ENCODE data around the gene MRPL51. TPM values are rescaled to one million over a fixed set of nuclear protein-coding genes. Genes with fewer than 3 reads are reported as not detected.

Gene MRPL51
- total and polyA plus RNA-seq, 10 of the 15 experiments (the other 5 are each of a cell fraction or from before 2014, with no cell fraction given) = 137 to 1,202 (median 267) TPM

- ChIA-PET POLR2A (interaction anchor here (1.0 to 17.5 kb wide), 11 partner anchors 9 to 125 kb away, joined by 3 to 384 read pairs (median 14); partner anchors contain the start of genes CD27, NOP2 and VAMP1), CTCF (interaction anchor here (0.6 to 5.3 kb wide), 13 partner anchors 9 to 257 kb away, joined by 3 to 48 read pairs (median 5); partner anchors contain the start of gene CD27), RAD21 (ENCODE audit: unreplicated experiment) (interaction anchor here (0.8 to 17.1 kb wide), 11 partner anchors 9 to 126 kb away, joined by 3 to 319 read pairs (median 5); partner anchors contain the start of genes CD27 and VAMP1), SMC1A (ENCODE audit: uncharacterized antibody, unreplicated experiment) (interaction anchor here (0.5 to 6.7 kb wide), 11 partner anchors 9 to 87 kb away, joined by 3 to 90 read pairs (median 5); partner anchors contain the start of genes MRPL51 and VAMP1)
- H4K20me1 ChIP-seq (ENCODE audit: control insufficient read depth, insufficient read depth) = no peaks in the 10 kb centered on the region
- peaks cover 34% of the 10 kb centered on the region for H3K4me1 ChIP-seq (ENCODE audit: control insufficient read depth, insufficient read depth, low read length)
- ATAC-seq = peak; percentile 10
- FAIRE-seq = peak; percentile 73
- H3K36me3 ChIP-seq (ENCODE audit: control insufficient read depth in 2 of 2, insufficient read depth in 2 of 2, low read length in 1 of 2) = peaks cover 5 to 8% of the 10 kb centered on the region in 2 experiments
- DNase-seq (ENCODE audit: low read depth, low spot score) = no peak
- intact Hi-C loops (cut with micrococcal nuclease; ENCODE audit: unreplicated experiment) (no loop called here), in situ Hi-C loops (cut with MboI) (no loop called here)
- peak overlapping the region; percentile 83 for H3K4me3 ChIP-seq
- peak overlapping the region; percentile 99 for H3K4me2 ChIP-seq (ENCODE audit: control insufficient read depth, insufficient read depth)
- peak overlapping the region; percentile 92 for H3K9ac ChIP-seq (ENCODE audit: control insufficient read depth, insufficient read depth, low read length)
- no peaks in the 10 kb centered on the region for H3K9me3 ChIP-seq (replicated peaks; ENCODE audit: control insufficient read depth, insufficient read depth, low read length)
- no peak overlapping the region for H2AFZ ChIP-seq (ENCODE audit: control insufficient read depth, low read depth, low read length)
- H3K27ac ChIP-seq (ENCODE audit: control insufficient read depth, insufficient read depth) = peak overlapping the region; percentile 98
- H3K27me3 ChIP-seq (replicated peaks in 1 of 2; ENCODE audit: control insufficient read depth in 2 of 2, insufficient read depth in 2 of 2, low read length in 1 of 2) = no peaks in the 10 kb centered on the region
- BruUV-seq (replicated peaks) = TSS peak; percentile 49
- TF ChIP-seq REST (IDR thresholded peaks at IDR 0.05; ENCODE audit: low read depth, low read length) (no peak), STAT1 (conservative IDR thresholded peaks at IDR 0.05) (no peak), BRCA1 (IDR thresholded peaks at IDR 0.05; ENCODE audit: low read depth, low read length) (no peak), ZNF384 (IDR thresholded peaks at IDR 0.05; ENCODE audit: borderline replicate concordance, low read depth, low read length) (no peak), POLR2AphosphoS5 (IDR thresholded peaks at IDR 0.05; ENCODE audit: low read length) (peak; percentile 24; the same call in 1 of the 2 replicates), KDM1A (IDR thresholded peaks at IDR 0.05; ENCODE audit: borderline replicate concordance) (no peak), TCF3 (IDR thresholded peaks at IDR 0.05; ENCODE audit: borderline replicate concordance, insufficient read depth, low read depth, low read length) (peak; percentile 33; the same call in 1 of the 2 replicates), JUND (IDR thresholded peaks at IDR 0.05; ENCODE audit: low read depth, low read length) (no peak), ZSCAN29 (IDR thresholded peaks at IDR 0.05) (no peak), POU2F2 (IDR thresholded peaks at IDR 0.05; ENCODE audit: borderline replicate concordance, low read depth, low read length) (no peak), MAX (IDR thresholded peaks at IDR 0.05; ENCODE audit: low read depth, low read length) (no peak), CBFB (IDR thresholded peaks at IDR 0.05; ENCODE audit: low read depth) (no peak), ESRRA (IDR thresholded peaks at IDR 0.05; ENCODE audit: low read length) (peak; percentile 99), CREB1 (IDR thresholded peaks at IDR 0.05; ENCODE audit: low read depth) (no peak), WRNIP1 (IDR thresholded peaks at IDR 0.05; ENCODE audit: borderline replicate concordance, low read depth, low read length) (no peak)
- peaks cover 59% of the 10 kb centered on the region for H3K79me2 ChIP-seq (ENCODE audit: control insufficient read depth, insufficient read depth, low read length)
- 0% methylated on average over 9 of the region's 9 CpGs for WGBS (ENCODE audit: insufficient coverage, insufficient replicate concordance, low lambda C conversion rate, missing lambda C conversion rate)
These were observed 40.7 kb downstream of the MRPL51 start for GRCh38 chr12:6452245-6452943.

All from GM12878 (cell line).